HL-60 (cell line): ENCODE results near the gene PAK5.
A peak's percentile ranks its signal among the peaks of the same experiment; 100 is the strongest.

Source experiments
- DNase-seq, 2 experiments: peaks; one replicate each; pipeline ENCODE4 v3.0.0-alpha.2; 2010 to 2020; ENCODE audit warnings: low read depth in 1 of 2, low spot score in 1 of 2
- H3K27ac ChIP-seq: fragments of 250-450 bp; sonication (Bioruptor Pico); replicated peaks from 2 replicates; pipeline ENCODE4 v1.5.1; 2020; ENCODE audit warnings: mild to moderate bottlenecking, moderate library complexity
- H3K27me3 ChIP-seq: fragments of 250-450 bp; sonication (Bioruptor Pico); 2 replicates; pipeline ENCODE4 v1.5.1; 2021; ENCODE audit warnings: mild to moderate bottlenecking, moderate library complexity; ENCODE audit not compliant: insufficient read depth, poor library complexity, severe bottlenecking
- H3K4me3 ChIP-seq: replicated peaks from 2 replicates; pipeline ENCODE4 v1.5.1; 2011; ENCODE audit warnings: mild to moderate bottlenecking, control low read depth, low read length; ENCODE audit not compliant: insufficient read depth
- GABPA ChIP-seq: IDR thresholded peaks from 2 replicates; pipeline ENCODE4 v1.6.1; 2012; ENCODE audit warnings: low read depth
- POLR2AphosphoS5 ChIP-seq: IDR thresholded peaks from 2 replicates; pipeline ENCODE4 v1.6.1; 2012; ENCODE audit warnings: low read depth
- SPI1 ChIP-seq: IDR thresholded peaks from 2 replicates; pipeline ENCODE4 v1.6.1; 2012; ENCODE audit warnings: low read depth, mild to moderate bottlenecking, borderline replicate concordance
- TF ChIP-seq, protein P1 (sequence below): IDR thresholded peaks from 2 replicates; pipeline ENCODE4 v1.6.1; 2012; ENCODE audit warnings: low read depth; ENCODE audit not compliant: insufficient replicate concordance
- TF ChIP-seq, protein P2 (sequence below): IDR thresholded peaks from one replicate; pipeline ENCODE4 v1.5.1; 2011; ENCODE audit warnings: low read length, control low read depth, inconsistent platforms; ENCODE audit not compliant: insufficient read depth

Gene PAK5

GRCh38 chr20:9515741-9516233 is 323.1 kb downstream of the PAK5 start:
- TF ChIP-seq GABPA (no peak), SPI1 (no peak), POLR2AphosphoS5 (no peak)
- TF ChIP-seq, protein P1, sequence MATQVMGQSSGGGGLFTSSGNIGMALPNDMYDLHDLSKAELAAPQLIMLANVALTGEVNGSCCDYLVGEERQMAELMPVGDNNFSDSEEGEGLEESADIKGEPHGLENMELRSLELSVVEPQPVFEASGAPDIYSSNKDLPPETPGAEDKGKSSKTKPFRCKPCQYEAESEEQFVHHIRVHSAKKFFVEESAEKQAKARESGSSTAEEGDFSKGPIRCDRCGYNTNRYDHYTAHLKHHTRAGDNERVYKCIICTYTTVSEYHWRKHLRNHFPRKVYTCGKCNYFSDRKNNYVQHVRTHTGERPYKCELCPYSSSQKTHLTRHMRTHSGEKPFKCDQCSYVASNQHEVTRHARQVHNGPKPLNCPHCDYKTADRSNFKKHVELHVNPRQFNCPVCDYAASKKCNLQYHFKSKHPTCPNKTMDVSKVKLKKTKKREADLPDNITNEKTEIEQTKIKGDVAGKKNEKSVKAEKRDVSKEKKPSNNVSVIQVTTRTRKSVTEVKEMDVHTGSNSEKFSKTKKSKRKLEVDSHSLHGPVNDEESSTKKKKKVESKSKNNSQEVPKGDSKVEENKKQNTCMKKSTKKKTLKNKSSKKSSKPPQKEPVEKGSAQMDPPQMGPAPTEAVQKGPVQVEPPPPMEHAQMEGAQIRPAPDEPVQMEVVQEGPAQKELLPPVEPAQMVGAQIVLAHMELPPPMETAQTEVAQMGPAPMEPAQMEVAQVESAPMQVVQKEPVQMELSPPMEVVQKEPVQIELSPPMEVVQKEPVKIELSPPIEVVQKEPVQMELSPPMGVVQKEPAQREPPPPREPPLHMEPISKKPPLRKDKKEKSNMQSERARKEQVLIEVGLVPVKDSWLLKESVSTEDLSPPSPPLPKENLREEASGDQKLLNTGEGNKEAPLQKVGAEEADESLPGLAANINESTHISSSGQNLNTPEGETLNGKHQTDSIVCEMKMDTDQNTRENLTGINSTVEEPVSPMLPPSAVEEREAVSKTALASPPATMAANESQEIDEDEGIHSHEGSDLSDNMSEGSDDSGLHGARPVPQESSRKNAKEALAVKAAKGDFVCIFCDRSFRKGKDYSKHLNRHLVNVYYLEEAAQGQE: no peak
- TF ChIP-seq, protein P2, sequence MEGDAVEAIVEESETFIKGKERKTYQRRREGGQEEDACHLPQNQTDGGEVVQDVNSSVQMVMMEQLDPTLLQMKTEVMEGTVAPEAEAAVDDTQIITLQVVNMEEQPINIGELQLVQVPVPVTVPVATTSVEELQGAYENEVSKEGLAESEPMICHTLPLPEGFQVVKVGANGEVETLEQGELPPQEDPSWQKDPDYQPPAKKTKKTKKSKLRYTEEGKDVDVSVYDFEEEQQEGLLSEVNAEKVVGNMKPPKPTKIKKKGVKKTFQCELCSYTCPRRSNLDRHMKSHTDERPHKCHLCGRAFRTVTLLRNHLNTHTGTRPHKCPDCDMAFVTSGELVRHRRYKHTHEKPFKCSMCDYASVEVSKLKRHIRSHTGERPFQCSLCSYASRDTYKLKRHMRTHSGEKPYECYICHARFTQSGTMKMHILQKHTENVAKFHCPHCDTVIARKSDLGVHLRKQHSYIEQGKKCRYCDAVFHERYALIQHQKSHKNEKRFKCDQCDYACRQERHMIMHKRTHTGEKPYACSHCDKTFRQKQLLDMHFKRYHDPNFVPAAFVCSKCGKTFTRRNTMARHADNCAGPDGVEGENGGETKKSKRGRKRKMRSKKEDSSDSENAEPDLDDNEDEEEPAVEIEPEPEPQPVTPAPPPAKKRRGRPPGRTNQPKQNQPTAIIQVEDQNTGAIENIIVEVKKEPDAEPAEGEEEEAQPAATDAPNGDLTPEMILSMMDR: no peak
- DNase-seq: peak in 1 of 2 experiments; percentile 78
- Histone ChIP-seq H3K27me3 (peaks cover 53% of the 10 kb centered on the region), H3K27ac (no peak overlapping the region), H3K4me3 (peak overlapping the region; percentile 54)

GRCh38 chr20:9515214-9515585 is 323.7 kb downstream of the PAK5 start:
- TF ChIP-seq, protein P1: no peak
- TF ChIP-seq SPI1 (no peak), POLR2AphosphoS5 (no peak)
- TF ChIP-seq, protein P2: no peak
- no peak for DNase-seq
- H3K27ac ChIP-seq: no peak overlapping the region
- H3K27me3 ChIP-seq: peaks cover 53% of the 10 kb centered on the region
- H3K4me3 ChIP-seq: peak overlapping the region; percentile 54

DNA sequence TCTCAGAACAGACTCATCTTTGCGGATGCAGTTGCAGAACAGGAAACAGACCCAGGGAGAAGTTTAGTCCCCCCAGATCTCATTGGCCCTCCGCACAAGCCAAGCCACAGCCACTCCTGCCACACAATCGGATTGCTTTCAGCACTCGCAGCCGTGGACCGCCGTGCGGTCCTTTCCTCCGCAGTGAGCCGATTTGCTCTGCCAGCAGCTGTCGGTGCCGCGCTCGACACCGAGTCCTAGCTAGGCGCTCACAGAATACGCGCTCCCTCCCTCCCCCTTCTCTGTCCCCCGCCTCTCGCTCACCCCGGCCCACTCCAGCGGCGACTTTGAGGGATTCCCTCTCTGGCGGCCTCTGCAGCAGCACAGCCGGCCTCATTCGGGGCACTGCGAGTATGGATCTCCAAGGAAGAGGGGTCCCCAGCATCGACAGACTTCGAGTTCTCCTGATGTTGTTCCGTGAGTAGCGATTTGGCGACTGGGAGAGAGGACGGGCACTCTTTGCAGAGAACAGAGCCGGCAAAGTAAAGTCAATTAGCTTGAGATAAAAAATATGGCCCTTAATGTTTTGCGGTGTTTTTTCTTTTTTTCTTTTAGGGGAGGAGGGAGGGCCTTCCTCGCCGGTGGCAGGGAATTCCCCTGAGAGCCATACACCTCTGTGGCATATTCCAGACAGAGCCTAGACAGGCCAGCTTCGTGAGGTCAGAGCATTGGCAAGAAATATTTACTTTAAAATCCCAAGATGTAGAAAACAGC is 324.2 kb downstream of the PAK5 start, which contains the start of gene LAMP5:
Gene LAMP5 (plus strand): TSS at position 130 of the 753 bp plus-strand sequence. CDS start 263 bp downstream, at position 393.
- no peak within 1 kb of the TSS for H3K27ac ChIP-seq
- DNase-seq: no peak
- peak within 1 kb of the TSS; percentile 54 for H3K4me3 ChIP-seq
- peaks cover 52% of the 10 kb centered on the region for H3K27me3 ChIP-seq
- TF ChIP-seq GABPA (no peak), POLR2AphosphoS5 (no peak), SPI1 (no peak)
- TF ChIP-seq, protein P2: no peak
- TF ChIP-seq, protein P1: peak; percentile 87
